ENCODE measurements around the gene AOPEP.

The AOPEP gene

DNA sequence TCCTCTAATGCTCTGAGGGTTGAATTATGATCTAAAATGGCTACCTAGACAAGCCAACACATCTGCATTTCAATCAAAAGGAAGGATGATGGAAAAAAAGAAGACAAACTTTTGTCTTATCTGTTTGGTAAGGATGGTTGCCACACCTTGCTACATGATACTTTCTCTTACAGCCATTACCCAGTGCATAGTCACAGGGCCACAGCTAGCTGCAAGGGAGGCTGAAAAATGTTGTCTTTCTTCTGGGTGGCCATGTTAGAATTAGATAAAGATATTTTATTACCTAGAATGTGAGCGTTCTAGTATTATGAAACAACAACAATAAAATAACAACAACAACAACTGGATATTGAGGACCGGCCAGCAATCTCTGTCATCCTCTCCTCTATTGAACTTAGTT lies 4.7 kb upstream of the AOPEP start:
- TF ChIP-seq CTCF (conservative IDR thresholded peaks at IDR 0.05; ENCODE audit: low read depth), result no peak
- H3K27ac ChIP-seq, result no peak overlapping the region
- ChIA-PET CTCF (no interaction called here), POLR2A (ENCODE audit: low non-redundant PET) (no interaction called here)
- DNase-seq (ENCODE audit: low spot score), result no peak

- ChIA-PET CTCF (interaction anchor here (2.2 kb wide), 1 partner anchor 44 kb away, joined by 15 read pairs; no protein-coding TSS in a partner anchor), POLR2A (ENCODE audit: low non-redundant PET) (no interaction called here)
- TF ChIP-seq CTCF (conservative IDR thresholded peaks at IDR 0.05; ENCODE audit: low read depth), result no peak
- no peak for DNase-seq (ENCODE audit: low spot score)
- H3K27ac ChIP-seq, result no peak overlapping the region
These were observed 1.2 kb upstream of the AOPEP start for GRCh38 chr9:94725293-94725692.

GRCh38 chr9:94728719-94729118 lies 2.2 kb downstream of the AOPEP start:
- ChIA-PET POLR2A (ENCODE audit: low non-redundant PET) (no interaction called here), CTCF (interaction anchor here (0.6 kb wide), 1 partner anchor 35 kb away, joined by 5 read pairs; no protein-coding TSS in a partner anchor)
- no peak overlapping the region for H3K27ac ChIP-seq

DNA sequence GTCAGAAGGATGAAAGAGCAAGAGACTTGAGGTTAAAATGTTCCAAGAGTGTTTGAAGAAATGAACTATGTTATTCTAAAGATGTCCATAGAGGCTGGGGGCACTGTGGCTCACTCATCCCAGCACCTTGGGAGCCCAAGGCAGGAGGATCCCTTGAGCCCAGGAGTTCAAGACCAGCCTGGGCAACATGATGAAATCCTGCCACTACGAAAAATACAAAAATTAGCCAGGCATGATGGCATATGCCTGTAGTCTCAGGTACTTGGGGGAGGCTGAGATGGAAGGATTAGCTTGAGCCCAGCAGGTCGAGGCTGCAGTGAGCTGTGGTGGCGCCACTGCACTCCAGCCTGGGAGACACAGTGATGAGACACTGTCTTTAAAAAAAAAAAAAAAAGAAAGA lies 2.7 kb downstream of the AOPEP start:
- TF ChIP-seq CTCF (conservative IDR thresholded peaks at IDR 0.05; ENCODE audit: low read depth), result no peak
- CTCF ChIA-PET, result no interaction called here
- no peak for DNase-seq (ENCODE audit: low spot score)
- POLR2A ChIA-PET (ENCODE audit: low non-redundant PET), result no interaction called here
- no peak overlapping the region for H3K27ac ChIP-seq

More at GRCh38 chr9:94728719-94729118, 2.2 kb downstream of the AOPEP start:
- no peak for TF ChIP-seq CTCF (conservative IDR thresholded peaks at IDR 0.05; ENCODE audit: low read depth)
- no peak for DNase-seq (ENCODE audit: low spot score)

- no peak for DNase-seq (ENCODE audit: low spot score)
- no peak overlapping the region for H3K27ac ChIP-seq
- POLR2A ChIA-PET (ENCODE audit: low non-redundant PET), result no interaction called here
- CTCF ChIA-PET, result no interaction called here
- TF ChIP-seq CTCF (conservative IDR thresholded peaks at IDR 0.05; ENCODE audit: low read depth), result no peak
These were observed 7.7 kb downstream of the AOPEP start for GRCh38 chr9:94734054-94734754.

DNA sequence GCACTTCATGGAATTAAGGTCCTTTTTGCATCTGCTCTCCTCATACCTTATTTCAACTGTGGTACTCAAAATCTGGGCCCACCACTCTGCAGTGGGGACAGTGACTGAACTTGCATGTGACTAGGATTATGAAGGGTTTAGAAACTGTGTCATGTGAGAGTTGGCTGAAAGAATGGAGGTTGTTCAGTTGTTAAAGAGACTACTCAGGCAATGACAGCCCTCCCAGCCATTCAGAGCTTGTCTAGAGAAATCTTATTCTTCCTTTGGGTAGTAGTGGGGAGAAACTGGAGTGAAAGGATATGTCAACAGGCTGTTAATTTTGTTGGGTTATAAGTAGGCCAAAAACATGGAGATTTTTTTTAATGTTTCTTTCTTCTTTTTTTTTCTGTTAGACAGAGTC lies 10.3 kb downstream of the AOPEP start:
- H3K27ac ChIP-seq, result no peak overlapping the region
- DNase-seq (ENCODE audit: low spot score), result no peak
- ChIA-PET POLR2A (ENCODE audit: low non-redundant PET) (no interaction called here), CTCF (no interaction called here)
- TF ChIP-seq CTCF (conservative IDR thresholded peaks at IDR 0.05; ENCODE audit: low read depth), result no peak
